Measurements from ENCODE around the gene GET4.
"Not testable (repeated sequence)": the region's sequence is repeated elsewhere in the genome, so short reads cannot be mapped to it uniquely, and the experiment has no call there.

The GET4 gene

DNA sequence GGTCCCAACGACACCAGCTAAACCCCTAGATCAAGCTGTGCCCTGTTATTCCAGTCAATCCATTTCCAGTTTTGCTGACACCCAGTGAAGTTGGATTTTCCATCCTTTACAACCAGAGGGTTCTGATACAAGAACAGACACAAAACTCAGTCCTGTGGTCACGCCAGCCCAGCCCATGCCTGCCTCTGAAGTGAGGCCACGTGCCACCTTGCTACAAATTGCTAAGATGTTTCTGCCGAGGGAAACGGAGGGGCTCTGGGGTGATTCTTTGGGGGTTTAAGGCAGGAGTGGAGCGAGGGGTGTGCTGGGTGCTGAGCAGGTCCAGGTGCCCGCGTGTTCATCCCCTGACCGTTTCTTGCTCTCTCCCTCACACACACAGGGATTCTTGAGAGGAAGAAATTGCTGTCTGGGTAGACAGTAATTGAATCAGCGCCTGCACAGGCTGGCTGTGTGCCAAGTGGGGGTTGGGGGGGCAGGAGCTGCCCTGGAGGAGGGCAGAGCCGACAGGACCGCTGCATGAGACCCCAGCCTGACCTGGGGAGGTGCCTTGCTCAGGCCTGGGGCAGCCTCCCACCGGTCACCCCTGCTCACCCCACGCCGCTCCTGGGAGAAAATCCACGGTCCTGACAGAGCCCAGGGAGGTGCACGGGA lies 40.1 kb downstream of the GET4 start:
- no peak for DNase-seq (ENCODE audit: low read depth)

DNA sequence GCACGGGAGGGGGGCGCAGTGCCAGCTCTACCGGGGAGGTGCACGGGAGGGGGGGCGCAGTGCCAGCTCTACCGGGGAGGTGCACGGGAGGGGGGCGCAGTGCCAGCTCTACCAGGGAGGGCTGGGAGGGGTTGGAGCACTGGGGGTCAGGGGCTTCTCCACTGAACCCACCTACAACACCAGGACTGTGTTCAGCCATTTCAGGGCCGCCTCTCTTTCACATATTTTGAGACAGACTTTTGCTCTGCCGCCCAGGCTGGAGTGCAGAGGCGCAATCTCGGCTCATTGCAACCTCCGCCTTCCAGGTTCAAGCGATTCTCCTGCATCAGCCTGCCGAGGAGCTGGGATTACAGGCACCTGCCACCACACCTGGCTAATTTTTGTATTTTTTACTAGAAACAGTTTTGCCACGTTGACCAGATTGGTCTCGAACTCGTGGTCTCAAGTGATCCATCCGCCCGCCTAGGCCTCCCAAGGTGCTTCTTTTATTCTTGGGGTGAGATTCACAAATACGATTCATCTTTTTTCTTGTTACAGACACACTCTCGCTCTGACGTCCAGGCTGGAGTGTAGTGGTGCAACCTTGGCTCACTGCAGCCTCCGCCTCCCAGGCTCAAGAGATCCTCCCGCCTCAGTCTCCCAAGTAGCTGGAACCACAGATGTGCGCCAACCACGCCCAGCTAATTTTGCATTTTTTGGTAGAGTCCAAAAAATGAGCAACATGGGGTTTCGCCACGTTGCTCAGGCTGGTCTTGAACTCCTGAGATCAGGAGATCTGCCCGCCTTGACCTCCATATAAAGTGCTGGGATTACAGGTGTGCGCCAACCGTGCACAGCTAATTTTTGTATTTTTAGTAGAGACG lies 41.1 kb downstream of the GET4 start:
- DNase-seq (ENCODE audit: low read depth), result no peak

DNA sequence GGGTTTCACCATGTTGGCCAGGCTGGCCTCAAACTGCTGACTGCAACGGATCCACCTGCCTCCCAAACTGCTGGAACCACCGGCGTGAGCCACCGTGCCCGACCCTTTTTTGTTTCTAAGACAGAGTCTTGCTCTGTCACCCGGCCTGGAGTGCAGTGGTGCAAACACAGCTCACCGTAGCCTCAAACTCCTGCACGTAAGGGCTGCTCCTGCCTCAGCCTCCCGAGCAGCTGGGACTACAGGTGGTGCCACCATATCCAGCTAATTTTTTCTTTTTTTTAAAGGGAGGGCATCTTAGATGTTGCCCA lies 41.7 kb downstream of the GET4 start:
- no peak for DNase-seq (ENCODE audit: low read depth)

DNA sequence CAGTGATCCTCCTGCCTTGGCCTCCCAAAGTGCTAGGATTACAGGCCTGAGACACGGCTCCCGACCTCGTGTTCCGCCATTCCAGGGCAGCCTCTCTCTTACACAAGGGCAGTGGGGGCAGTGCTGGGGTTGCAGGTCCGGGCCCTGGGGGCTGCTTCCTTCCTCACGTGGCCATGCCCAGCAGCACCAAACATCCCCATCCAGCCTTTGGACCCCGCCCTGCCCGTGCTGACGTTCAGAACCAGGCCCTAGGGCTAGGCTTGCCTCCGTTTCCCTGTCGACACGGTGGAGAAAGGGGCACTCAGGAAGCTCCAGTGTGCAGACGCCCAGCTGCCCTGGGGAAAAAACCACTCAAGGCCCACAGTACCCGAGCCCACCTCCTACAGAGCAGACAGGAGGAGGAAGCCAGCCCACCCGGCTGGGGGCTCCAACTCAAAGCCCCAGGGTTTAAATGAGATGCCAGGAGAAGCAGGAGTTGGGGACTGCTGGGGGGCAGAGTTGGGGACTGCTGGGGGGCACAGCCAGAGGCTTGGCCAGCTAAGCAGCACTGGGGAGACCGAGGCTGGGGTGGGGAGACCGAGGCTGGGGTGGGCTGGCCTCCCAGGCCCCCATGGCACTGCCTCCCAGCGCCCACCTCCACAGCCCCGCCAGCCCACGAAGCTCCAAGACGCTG lies 42.2 kb downstream of the GET4 start:
- DNase-seq (ENCODE audit: low read depth), result no peak

DNA sequence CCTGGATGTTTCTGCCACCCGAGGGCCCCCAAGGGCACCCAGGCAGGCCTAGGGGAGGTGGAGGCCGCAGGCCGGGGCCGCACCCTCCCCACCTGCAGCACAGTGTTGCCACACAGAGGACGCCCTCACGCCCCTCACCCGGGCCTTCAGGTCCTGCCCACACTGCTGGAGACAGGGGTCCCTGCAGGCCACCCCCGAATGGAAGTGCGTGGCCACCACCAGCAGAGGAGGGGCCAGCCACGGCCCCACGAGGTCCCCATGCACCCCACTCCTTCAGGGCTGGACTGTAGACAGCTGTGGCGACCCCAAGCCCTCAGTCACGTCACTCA lies 42.7 kb downstream of the GET4 start:
- DNase-seq (ENCODE audit: low read depth), result no peak

DNA sequence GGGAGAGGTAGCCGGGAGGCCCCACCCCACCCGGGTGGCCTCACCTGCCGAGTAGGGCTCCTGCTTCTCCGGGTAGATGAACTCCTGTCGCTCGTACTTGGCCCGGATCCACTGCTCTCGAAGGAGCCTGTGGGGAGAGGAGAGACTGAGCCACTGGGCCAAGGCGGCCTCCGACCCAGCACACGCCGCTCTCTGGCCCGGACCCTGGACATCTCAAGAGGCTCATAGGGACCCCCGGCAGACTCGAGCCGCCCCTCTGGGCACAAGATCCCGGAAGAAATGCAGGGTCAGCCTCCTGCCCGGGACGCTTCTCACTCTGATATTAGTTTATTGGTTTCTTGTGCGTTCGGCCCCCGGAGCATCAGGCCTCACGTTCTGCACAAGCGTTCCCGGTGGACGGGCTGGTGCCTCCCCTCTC lies 43.6 kb downstream of the GET4 start:
- DNase-seq (ENCODE audit: low read depth), result no peak

DNA sequence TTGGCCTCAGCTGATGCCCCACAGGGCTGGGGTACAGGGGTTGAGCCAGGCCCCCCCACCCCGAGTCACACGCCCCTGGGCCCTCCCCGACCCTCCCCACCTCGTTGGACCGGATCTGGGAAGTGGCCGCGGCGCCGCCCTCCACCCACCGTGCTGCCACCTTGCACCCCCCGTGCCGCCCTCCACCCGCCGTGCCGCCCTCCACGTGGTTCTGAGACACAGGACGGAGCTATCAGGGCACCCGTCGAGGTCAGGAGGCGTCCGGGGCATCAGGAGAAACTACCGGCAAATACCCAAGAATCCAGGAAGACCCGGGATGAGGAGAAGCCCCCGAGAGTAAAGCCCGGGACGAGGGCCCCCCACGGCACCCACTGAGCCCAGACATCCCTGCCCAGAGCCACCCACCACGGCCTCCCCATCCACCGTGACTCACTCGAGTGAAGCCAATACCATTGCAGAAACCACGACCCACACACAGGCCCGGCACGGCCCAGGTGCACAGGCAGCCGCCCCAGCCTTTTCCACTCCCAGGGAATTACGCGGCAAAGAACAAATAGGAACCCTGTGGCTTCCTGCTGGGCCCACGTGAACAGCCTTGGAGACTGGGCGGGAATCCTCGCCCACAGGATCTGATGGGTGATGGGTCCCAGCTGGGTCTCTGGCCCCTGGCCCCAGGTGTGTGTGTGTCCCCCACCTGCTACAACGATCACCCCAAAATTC lies 44.2 kb downstream of the GET4 start:
- no peak for DNase-seq (ENCODE audit: low read depth)

DNA sequence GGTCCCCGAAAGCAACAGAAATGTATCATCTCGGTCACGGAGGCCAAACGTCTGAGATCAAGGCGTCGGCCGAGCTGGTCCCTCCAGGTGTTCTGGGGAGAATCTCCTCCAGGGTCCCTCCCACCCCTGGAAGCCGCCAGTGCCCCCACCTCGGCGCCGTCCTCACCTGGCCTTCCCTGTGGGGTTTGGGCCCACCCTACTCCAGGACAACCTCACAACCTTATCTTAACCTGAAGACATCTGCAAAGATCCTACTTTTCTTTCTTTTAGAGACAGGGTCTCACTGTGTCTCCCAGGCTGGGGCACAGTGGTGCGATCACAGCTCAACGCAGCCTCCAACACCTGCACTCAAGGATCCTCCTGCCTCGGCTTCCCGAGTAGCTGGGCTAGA lies 44.7 kb downstream of the GET4 start:
- DNase-seq (ENCODE audit: low read depth), result no peak

DNA sequence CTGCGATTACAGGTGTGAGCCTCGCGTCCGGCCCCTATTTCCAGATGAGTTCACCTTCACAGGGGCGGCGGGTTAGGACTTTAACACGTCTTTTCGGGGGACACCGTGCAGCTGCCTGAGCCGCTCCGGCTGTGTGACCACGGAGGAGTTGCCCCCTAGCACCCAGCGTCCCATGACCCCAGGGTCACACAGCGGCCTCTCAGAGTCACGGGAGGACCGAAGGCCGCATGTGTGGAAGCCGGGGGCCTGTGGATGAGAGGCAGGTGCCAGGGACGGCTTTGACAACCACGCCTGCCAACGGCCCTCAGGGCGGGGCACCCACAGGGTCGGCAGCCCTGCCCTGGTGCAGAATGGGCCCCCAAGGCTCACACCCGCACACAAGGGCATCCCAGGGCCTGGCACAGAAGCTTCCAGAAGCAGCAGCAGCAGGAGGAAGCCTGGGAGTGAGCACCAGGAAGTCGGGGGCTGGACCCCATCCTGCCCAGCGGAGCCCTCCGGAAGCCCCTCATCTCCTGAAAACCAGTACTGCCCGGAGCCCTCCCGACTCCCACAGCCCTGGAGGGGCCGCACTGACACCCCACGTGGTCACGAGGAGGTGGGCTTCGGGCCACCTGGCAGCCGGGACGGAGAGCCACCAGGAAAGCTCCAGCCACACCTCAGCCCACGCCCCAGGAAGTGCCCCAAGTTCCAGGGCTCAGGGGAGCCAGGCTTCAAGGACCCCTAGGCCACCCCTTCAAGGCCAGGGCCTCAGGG lies 45.4 kb downstream of the GET4 start:
- DNase-seq (ENCODE audit: low read depth), result no peak

DNA sequence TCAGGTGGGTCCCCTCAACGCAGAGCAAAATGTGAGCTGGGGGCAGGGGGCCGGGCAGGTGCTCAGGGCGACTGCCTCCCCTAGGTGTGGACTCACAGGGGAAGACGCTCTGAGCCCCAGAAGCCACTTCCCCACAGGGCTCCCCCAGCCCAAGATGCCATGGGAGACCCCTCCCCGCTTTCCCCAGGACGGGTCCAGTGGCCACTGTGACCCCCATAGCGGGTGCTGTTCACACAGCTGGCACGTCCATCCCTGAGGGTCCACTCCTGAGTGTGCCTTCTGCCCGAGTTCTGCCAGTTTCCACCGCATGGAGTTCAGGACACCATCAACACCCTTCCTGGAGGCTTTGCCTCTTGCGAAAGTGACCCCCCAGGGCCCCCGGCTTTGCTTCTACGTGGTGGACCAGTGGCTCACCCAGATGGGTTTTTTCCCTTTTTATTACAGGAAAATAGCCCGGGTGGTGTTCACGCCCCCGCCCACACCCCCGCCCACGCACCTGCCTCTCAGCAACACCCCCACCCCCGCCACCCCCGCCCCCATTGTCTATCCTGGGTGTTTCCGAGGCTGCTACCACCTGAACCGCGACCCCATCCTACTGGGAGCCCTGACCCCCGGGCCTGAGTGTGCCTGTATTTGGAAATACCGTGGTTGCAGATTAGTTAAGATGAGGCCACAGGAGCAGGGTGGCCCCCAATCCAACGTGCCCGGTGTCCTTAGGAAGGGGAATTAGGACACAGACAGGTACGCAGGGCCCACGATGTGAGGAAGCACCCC lies 46.2 kb downstream of the GET4 start:
- no peak for DNase-seq (ENCODE audit: low read depth)

DNA sequence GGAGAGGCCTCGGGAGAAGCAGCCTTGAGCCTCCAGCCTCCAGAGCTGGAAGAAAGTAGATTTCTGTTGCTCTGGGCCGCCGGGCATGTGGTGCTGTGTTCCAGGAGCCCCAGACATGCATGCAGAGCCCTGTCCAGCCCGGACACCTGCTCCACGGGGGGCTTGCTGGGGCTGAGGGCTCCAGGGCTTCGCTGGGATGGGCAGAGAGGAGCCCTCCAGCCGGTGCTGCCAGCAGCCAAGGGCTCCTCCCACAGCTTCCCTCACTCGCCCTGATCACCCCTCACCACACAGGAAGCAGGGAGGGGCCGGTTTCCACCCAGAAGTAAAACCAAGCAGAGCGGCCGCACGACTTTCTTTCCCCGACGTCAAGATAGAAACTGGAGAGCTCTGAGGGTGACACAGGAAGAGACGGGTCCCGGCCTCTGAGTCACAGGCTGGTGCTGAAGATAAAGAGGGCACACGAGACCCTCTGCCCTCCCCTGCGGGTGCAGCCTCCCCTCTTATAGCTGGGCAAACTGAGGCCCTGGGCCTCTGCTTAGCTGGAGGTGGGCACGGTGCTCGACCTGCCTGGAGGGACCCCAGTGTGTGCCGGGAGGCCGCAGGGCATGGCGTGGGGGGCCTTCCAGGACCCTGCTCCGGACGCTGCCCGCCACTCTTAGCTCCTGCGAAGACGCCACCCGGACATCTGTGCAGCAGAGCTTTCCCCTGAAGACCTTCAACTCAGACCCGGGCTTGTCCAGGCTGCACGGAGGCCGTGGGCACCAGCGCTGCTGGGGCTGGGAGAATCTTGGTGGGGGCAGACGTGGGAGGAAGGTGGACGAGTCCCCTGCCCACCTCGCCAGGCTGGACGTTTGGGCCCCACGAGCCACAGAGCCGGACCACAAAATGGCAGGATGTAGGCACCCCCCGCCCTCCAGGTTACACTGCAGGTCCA lies 47.0 kb downstream of the GET4 start:
- no peak for DNase-seq (ENCODE audit: low read depth)

DNA sequence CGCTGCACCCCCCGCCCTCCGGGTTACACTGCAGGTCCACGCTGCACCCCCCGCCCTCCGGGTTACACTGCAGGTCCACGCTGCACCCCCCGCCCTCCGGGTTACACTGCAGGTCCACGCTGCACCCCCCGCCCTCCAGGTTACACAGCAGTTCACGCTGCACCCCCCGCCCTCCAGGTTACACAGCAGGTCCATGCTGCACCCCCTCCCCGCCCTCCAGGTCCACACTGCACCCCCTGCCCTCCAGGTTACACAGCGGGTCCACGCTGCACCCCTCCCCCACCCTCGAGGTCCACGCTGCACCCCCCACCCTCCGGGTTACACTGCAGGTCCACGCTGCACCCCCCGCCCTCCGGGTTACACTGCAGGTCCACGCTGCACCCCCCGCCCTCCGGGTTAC lies 47.7 kb downstream of the GET4 start:
- not testable (repeated sequence) for DNase-seq (ENCODE audit: low read depth)

DNA sequence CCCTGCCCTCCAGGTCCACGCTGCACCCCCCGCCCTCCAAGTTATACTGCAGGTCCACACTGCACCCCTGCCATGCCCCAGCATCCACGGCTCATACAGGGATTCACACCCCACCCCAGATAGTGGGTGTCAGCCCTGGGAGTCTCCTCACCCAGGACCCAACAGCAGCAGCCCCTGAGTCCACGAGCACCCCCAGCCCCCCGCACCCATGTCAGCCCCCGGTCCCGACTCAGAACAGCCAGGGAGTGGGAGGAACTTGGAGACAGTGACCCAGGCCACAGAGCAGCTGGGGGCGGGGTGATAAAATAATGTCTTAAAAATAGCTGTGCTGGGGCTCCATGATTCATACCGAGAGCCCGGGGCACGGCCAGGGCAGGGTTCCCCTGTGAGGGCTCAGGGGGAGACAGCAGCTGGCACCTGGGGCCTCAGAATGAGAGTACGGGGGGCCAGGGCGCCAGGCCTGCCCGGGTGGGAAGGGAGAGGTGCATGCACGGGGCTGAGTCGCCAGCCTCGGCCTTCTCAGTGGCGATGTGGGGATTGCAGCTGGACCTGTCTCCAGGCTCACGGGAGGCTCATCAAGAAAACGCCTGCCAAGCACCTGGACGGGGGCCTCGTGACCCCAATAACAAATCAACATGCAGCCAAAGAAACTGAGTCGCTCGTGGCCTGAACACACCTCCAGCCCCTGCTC lies 48.3 kb downstream of the GET4 start:
- no peak for DNase-seq (ENCODE audit: low read depth)

DNA sequence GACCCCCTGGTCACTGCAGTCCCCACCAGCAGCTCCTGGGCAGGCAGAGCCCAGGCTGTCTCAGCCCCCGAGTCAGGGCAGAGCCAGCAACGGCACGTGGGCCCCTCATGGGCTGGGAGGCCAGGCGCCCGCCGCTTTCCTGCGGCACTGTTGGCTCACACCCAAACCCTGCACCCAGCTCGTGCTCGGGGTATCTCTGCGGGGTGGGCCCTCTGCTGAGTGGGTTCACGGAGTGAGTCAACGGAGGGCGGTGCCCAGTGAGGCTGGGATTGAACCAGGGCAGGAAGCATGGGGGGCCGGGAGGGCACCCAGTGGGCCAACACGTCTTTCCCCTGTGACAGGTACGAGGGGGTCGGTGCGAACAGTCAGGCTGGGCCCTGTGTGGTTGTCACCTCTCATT lies 49.2 kb downstream of the GET4 start:
- no peak for DNase-seq (ENCODE audit: low read depth)

DNA sequence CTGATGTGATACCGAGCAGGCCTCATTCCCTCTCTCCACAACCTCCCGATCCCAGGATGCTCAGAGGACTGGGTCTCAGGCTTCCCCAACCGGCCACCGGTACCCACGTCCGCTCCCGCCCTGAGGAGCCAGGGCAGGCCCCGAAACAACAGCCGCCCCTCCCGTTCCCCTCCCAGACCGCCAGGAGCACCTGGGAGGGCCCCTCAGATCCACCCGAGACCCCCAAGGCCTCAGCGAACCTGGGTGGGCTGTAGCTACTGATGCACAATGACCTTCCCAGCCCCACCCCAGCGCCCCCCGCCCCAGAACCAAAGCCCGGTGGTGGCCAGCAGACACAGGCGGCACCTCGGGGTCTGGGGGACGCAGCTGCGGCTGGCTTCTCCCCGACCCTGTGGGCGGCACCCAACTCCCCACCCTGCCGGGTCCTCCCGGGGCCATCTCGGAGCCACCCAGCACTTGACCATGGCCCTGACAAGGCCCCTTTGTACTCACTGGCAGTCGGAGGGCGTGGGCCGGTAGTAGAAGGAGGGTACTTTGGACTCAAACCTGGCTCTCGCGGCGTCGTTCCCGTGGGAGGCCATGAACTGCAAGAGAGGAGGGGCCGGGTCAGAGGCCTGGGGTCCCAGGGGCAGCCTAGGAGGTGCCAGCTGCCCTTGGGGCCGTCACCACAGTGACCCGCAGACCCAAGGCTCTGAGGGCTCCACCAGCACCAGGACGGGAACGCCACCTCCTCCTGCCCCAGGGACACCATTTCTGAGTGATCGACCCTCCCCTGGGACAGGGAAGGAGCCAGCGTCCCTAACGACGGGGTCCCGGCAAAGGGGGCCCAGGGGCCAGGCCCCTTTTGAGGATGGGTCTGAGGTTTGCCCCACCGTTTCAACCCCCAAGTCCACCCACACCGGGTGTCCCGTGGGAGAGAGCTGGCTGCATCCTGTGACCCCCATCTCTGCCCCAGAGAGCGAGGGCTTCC lies 50.0 kb downstream of the GET4 start:
- DNase-seq (ENCODE audit: low read depth), result no peak

DNA sequence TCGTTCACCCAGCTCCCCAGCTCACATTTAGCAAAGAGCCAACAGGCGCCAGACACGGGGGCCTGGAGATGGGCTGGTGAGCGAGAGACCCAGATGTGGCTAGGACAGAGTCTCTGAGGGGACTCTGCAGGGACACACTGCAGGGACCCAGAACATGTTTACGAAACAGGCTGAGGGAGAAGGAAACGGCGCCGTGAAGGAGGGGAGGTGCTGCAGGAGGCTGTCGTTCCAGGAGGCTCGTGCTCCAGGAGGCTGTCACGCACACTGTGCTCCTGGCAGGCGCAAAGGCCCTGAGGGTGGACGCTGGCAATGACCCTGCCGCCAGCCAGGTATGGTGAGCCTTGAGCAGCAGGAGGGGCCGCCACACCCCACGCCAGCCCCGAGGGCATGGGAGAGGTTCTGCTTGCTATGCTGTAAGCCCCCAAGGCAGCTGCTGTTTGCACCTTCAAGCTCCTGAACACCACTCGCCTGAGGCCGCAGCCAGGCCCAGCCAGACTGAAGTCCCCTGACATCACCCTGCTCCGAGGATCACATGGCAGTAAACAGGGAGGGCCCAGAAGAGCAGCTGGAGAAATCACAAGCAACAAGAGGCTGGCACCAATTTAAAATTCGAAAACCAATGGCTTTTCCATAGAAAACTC lies 50.8 kb downstream of the GET4 start:
- no peak for DNase-seq (ENCODE audit: low read depth)

DNA sequence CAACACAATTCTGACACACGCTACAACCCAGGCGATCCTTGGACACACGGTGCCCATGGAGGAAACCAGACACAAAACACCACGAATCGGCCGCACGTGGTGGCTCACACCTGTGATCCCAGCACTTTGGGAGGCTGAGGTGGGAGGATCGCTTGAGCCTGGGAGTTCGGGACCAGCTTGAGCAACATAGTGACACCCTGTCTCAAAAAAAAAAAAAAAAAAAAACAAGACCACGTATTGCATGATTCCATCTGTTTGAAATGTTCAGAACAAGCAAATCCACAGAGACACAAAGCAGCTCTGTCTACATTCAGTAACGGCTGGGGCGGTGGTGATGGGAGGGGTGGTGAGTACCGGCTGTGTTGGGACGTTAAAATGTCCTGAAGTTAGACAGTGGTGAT lies 53.0 kb downstream of the GET4 start:
- no peak for DNase-seq (ENCODE audit: low read depth)

Measured in GM04504 (cell line).